GM19467 (cell line): ENCODE measurements around the gene ATP6V0B.

Experiments used
- ATAC-seq: cut with Tn5 transposase; IDR thresholded peaks from one replicate; pipeline ENCODE4 v1.9.1; 2021; ENCODE audit warnings: mild to moderate bottlenecking, moderate library complexity; ENCODE audit not compliant: unreplicated experiment

ATP6V0B gene

GRCh38 chr1:43945674-43946235, 29.0 kb upstream of the ATP6V0B start:
- ATAC-seq: no peak

- ATAC-seq: peak; percentile 91
These were observed 28.3 kb upstream of the ATP6V0B start, which contains the start of gene IPO13 for GRCh38 chr1:43946236-43947060. Gene IPO13 (plus strand): TSS chr1:43946950. CDS start chr1:43947601, 651 bp downstream.

- ATAC-seq: no peak
These were observed 27.5 kb upstream of the ATP6V0B start for GRCh38 chr1:43947061-43947873.

GRCh38 chr1:43947874-43948437, 26.8 kb upstream of the ATP6V0B start:
- no peak for ATAC-seq

GRCh38 chr1:43949678-43950077, 25.1 kb upstream of the ATP6V0B start:
- ATAC-seq: no peak

- ATAC-seq: no peak
These were observed 23.5 kb upstream of the ATP6V0B start for GRCh38 chr1:43951021-43951985.

GRCh38 chr1:43952731-43953346, 21.9 kb upstream of the ATP6V0B start:
- ATAC-seq: no peak

GRCh38 chr1:43953361-43953760, 21.4 kb upstream of the ATP6V0B start:
- ATAC-seq: no peak

GRCh38 chr1:43954036-43954435, 20.7 kb upstream of the ATP6V0B start:
- no peak for ATAC-seq

- ATAC-seq: no peak
These were observed 18.5 kb upstream of the ATP6V0B start for GRCh38 chr1:43956234-43956633.

GRCh38 chr1:43957407-43958040, 17.2 kb upstream of the ATP6V0B start:
- ATAC-seq: no peak

GRCh38 chr1:43958351-43959255, 16.2 kb upstream of the ATP6V0B start:
- ATAC-seq: no peak

- no peak for ATAC-seq
These were observed 14.0 kb upstream of the ATP6V0B start for GRCh38 chr1:43960798-43961197.

- no peak for ATAC-seq
These were observed 13.1 kb upstream of the ATP6V0B start for GRCh38 chr1:43961692-43962091.

- no peak for ATAC-seq
These were observed 12.4 kb upstream of the ATP6V0B start for GRCh38 chr1:43962324-43962723.

- no peak for ATAC-seq
These were observed 11.8 kb upstream of the ATP6V0B start for GRCh38 chr1:43963006-43963405.

- no peak for ATAC-seq
These were observed 10.9 kb upstream of the ATP6V0B start for GRCh38 chr1:43963890-43964289.

GRCh38 chr1:43965316-43965715, 9.4 kb upstream of the ATP6V0B start:
- no peak for ATAC-seq
